H9 (cell line): ENCODE measurements around the gene MMP15. TPM values are rescaled to one million over a fixed set of nuclear protein-coding genes. Genes with fewer than 3 reads are reported as not detected.

Experiments used
- DNase-seq: peaks from one replicate; pipeline ENCODE4 v3.0.0-alpha.2; 2017
- H2AFZ ChIP-seq: one replicate; pipeline ENCODE4 v1.6.1; 2013; ENCODE audit warnings: mild to moderate bottlenecking, low read length, control low read depth, moderate library complexity
- H2AK5ac ChIP-seq: 2 replicates; pipeline ENCODE4 v1.6.1; 2013; ENCODE audit warnings: low read length, control low read depth, mixed read lengths; ENCODE audit not compliant: insufficient read length
- H2BK120ac ChIP-seq: one replicate; pipeline ENCODE4 v1.6.1; 2013; ENCODE audit warnings: low read depth, mild to moderate bottlenecking, low read length, control low read depth, inconsistent platforms; ENCODE audit not compliant: poor library complexity, severe bottlenecking
- H2BK12ac ChIP-seq: 2 replicates; pipeline ENCODE4 v1.6.1; 2013; ENCODE audit warnings: low read length, control low read depth, mixed read lengths, low read depth; ENCODE audit not compliant: insufficient read length
- H2BK15ac ChIP-seq: 2 replicates; pipeline ENCODE4 v1.6.1; 2013; ENCODE audit warnings: low read depth, low read length, control low read depth
- H2BK20ac ChIP-seq: one replicate; pipeline ENCODE4 v1.6.1; 2013; ENCODE audit warnings: low read depth, mild to moderate bottlenecking, low read length, control low read depth, inconsistent platforms; ENCODE audit not compliant: poor library complexity, severe bottlenecking
- H2BK5ac ChIP-seq: 2 replicates; pipeline ENCODE4 v1.6.1; 2013; ENCODE audit warnings: low read length, control low read depth, mixed read lengths; ENCODE audit not compliant: insufficient read length
- H3K14ac ChIP-seq: 2 replicates; pipeline ENCODE4 v1.6.1; 2013; ENCODE audit warnings: low read length, control low read depth; ENCODE audit not compliant: insufficient read depth
- H3K18ac ChIP-seq: 2 replicates; pipeline ENCODE4 v1.6.1; 2013; ENCODE audit warnings: low read depth, mild to moderate bottlenecking, mixed read lengths, low read length, control low read depth; ENCODE audit not compliant: insufficient read length
- H3K23ac ChIP-seq: 2 replicates; pipeline ENCODE4 v1.6.1; 2013; ENCODE audit warnings: low read length, control low read depth, mixed read lengths, low read depth; ENCODE audit not compliant: insufficient read length
- H3K23me2 ChIP-seq: 2 replicates; pipeline ENCODE4 v1.6.1; 2013; ENCODE audit warnings: low read depth, mild to moderate bottlenecking, mixed read lengths, low read length, control low read depth; ENCODE audit not compliant: insufficient read length, poor library complexity, severe bottlenecking
- H3K27ac ChIP-seq: 2 replicates; pipeline ENCODE4 v1.5.1; 2013; ENCODE audit warnings: low read length, control low read depth, mixed read lengths, low read depth; ENCODE audit not compliant: insufficient read length
- H3K27me3 ChIP-seq: 2 replicates; pipeline ENCODE4 v1.6.1; 2013; ENCODE audit warnings: low read length, control low read depth, inconsistent platforms; ENCODE audit not compliant: insufficient read depth
- H3K4ac ChIP-seq: 2 replicates; pipeline ENCODE4 v1.6.1; 2013; ENCODE audit warnings: low read depth, mild to moderate bottlenecking, control low read depth, inconsistent platforms, low read length, moderate library complexity
- H3K4me1 ChIP-seq: 2 replicates; pipeline ENCODE4 v1.6.1; 2013; ENCODE audit warnings: low read length, control low read depth, inconsistent platforms; ENCODE audit not compliant: insufficient read depth
- H3K4me2 ChIP-seq: 2 replicates; pipeline ENCODE4 v1.6.1; 2013; ENCODE audit warnings: low read length, control low read depth, mixed read lengths; ENCODE audit not compliant: insufficient read length, insufficient read depth
- H3K56ac ChIP-seq: 2 replicates; pipeline ENCODE4 v1.6.1; 2013; ENCODE audit warnings: low read depth, mild to moderate bottlenecking, mixed read lengths, low read length, control low read depth; ENCODE audit not compliant: insufficient read length
- H3K79me1 ChIP-seq: 2 replicates; pipeline ENCODE4 v1.6.1; 2013; ENCODE audit warnings: low read depth, mild to moderate bottlenecking, moderate library complexity, low read length, control low read depth, inconsistent platforms; ENCODE audit not compliant: insufficient read depth, poor library complexity, severe bottlenecking
- H3K79me2 ChIP-seq: 2 replicates; pipeline ENCODE4 v1.6.1; 2013; ENCODE audit warnings: low read length, control low read depth, inconsistent platforms; ENCODE audit not compliant: insufficient read depth
- H3K9ac ChIP-seq: 2 replicates; pipeline ENCODE4 v1.6.1; 2013; ENCODE audit warnings: low read length, control low read depth, mixed read lengths; ENCODE audit not compliant: insufficient read length; ENCODE audit errors: extremely low read depth
- H3K9me3 ChIP-seq: one replicate; pipeline ENCODE4 v1.6.1; 2013; ENCODE audit warnings: low read depth, low read length, inconsistent platforms; ENCODE audit not compliant: control insufficient read depth
- H3T11ph ChIP-seq: one replicate; pipeline ENCODE4 v1.6.1; 2013; ENCODE audit warnings: mild to moderate bottlenecking, low read length, control low read depth, inconsistent platforms
- H4K20me1 ChIP-seq: one replicate; pipeline ENCODE4 v1.6.1; 2013; ENCODE audit not compliant: control insufficient read depth, insufficient read length, insufficient read depth
- H4K5ac ChIP-seq: 2 replicates; pipeline ENCODE4 v1.6.1; 2013; ENCODE audit warnings: low read depth, mild to moderate bottlenecking, mixed read lengths, low read length, control low read depth; ENCODE audit not compliant: insufficient read length
- H4K8ac ChIP-seq: replicated peaks from 2 replicates; pipeline ENCODE4 v1.6.1; 2013; ENCODE audit warnings: low read length, control low read depth, mixed read lengths, low read depth; ENCODE audit not compliant: insufficient read length
- H4K91ac ChIP-seq: 2 replicates; pipeline ENCODE4 v1.6.1; 2013; ENCODE audit warnings: low read depth, mild to moderate bottlenecking, moderate library complexity, mixed read lengths, low read length, control low read depth; ENCODE audit not compliant: insufficient read length
- H3K27ac Mint-ChIP-seq, 3 experiments: 2 replicates in 2 of 3; 3 replicates in 1 of 3; pipeline ENCODE4 v1.8.0; 2020 to 2021; ENCODE audit warnings: mixed read lengths in 3 of 3, mild to moderate bottlenecking in 1 of 3, moderate library complexity in 1 of 3
- H3K27me3 Mint-ChIP-seq: 2 replicates; pipeline ENCODE4 v1.8.0; 2021; ENCODE audit warnings: low read depth, mild to moderate bottlenecking, moderate library complexity, mixed read lengths
- H3K36me3 Mint-ChIP-seq, 3 experiments: 2 replicates in 2 of 3; 3 replicates in 1 of 3; pipeline ENCODE4 v1.8.0; 2020 to 2021; ENCODE audit warnings: low read depth in 3 of 3, mixed read lengths in 3 of 3; ENCODE audit not compliant: insufficient read depth in 1 of 3
- H3K4me1 Mint-ChIP-seq, 2 experiments: 2 replicates each; pipeline ENCODE4 v1.8.0; 2020; ENCODE audit warnings: mixed read lengths in 2 of 2
- H3K4me3 Mint-ChIP-seq, 2 experiments: 2 replicates in 1 of 2; 3 replicates in 1 of 2; pipeline ENCODE4 v1.8.0; 2020 to 2021; ENCODE audit warnings: mild to moderate bottlenecking in 2 of 2, mixed read lengths in 2 of 2, moderate library complexity in 1 of 2
- H3K9me3 Mint-ChIP-seq, 2 experiments: 2 replicates in 1 of 2; 3 replicates in 1 of 2; pipeline ENCODE4 v1.8.0; 2020; ENCODE audit warnings: mild to moderate bottlenecking in 2 of 2, mixed read lengths in 2 of 2, moderate library complexity in 1 of 2
- CTCF ChIP-seq: fragments of 200-600 bp; sonication (generic); conservative IDR thresholded peaks from 3 replicates; pipeline ENCODE4 v1.8.0; 2021; ENCODE audit warnings: antibody characterized with exemption, mild to moderate bottlenecking
- WGBS: extraction: QIAGEN DNeasy Blood & Tissue Kit; methylation state at CpG from one replicate; pipeline ENCODE4 v1.1.7; 2013; ENCODE audit warnings: missing lambda C conversion rate, low lambda C conversion rate, mixed read lengths; ENCODE audit not compliant: insufficient read length; ENCODE audit errors: extremely low coverage; 5-methylcytosine and 5-hydroxymethylcytosine counted together
- total RNA-seq: library from RNA; stranded (reverse); gene quantifications from 2 replicates; pipeline ENCODE4 v1.2.1, GENCODE V29; 2021

MMP15 gene
- total RNA-seq, 1 experiment from 2014 or later = 32.9 TPM

GRCh38 chr16:58022601-58023371 lies 2.8 kb upstream of the MMP15 start:
- Histone ChIP-seq H3K23me2 (peaks cover 13% of the 10 kb centered on the region), H4K20me1 (no peaks in the 10 kb centered on the region), H2BK20ac (no peak overlapping the region), H3K23ac (no peak overlapping the region), H3K14ac (no peak overlapping the region), H3K4me2 (no peak overlapping the region), H3K27ac (no peak overlapping the region), H3K4ac (no peak overlapping the region), H2BK120ac (no peak overlapping the region), H3T11ph (no peak overlapping the region), H2AFZ (no peak overlapping the region), H2BK5ac (no peak overlapping the region), H4K5ac (no peak overlapping the region), H3K56ac (no peak overlapping the region), H3K79me2 (no peaks in the 10 kb centered on the region), H3K27me3 (no peaks in the 10 kb centered on the region), H3K79me1 (no peaks in the 10 kb centered on the region), H3K4me1 (peaks cover 6% of the 10 kb centered on the region; the same call in 1 of the 2 replicates), H2BK12ac (no peak overlapping the region), H4K8ac (no peak overlapping the region), H2BK15ac (no peak overlapping the region), H3K18ac (no peak overlapping the region), H3K9me3 (no peaks in the 10 kb centered on the region), H3K9ac (no peak overlapping the region), H4K91ac (no peak overlapping the region), H2AK5ac (no peak overlapping the region)
- Mint-ChIP-seq H3K9me3 (no peaks in the 10 kb centered on the region), H3K27ac (no peak overlapping the region), H3K4me3 (peak overlapping the region in 1 of 2 experiments; percentile 10; a peak in 1 of 5 replicates), H3K36me3 (peaks cover 0 to 2% (median 0%) of the 10 kb centered on the region in 3 experiments; a peak in 2 of 7 replicates), H3K27me3 (peaks cover 12% of the 10 kb centered on the region), H3K4me1 (peaks cover 24 to 36% of the 10 kb centered on the region in 2 experiments)
- no CpG with 5 or more reads among the region's 18 CpGs for WGBS
- TF ChIP-seq CTCF = no peak
- DNase-seq = no peak
